Activated CD4-positive, alpha-beta T cell treated with anti-CD3 and anti-CD28 coated beads, Interleukin-2, amount 10 ng/mL, durations not matched to agents 7 days and 5 days (primary cell): ENCODE data around the gene HOXA6. TPM values are rescaled to one million over a fixed set of nuclear protein-coding genes. Genes with fewer than 3 reads are reported as not detected.

Experiments used
- CTCF ChIA-PET: fragments of 350-600 bp; sonication (Branson Sonifier 250); formaldehyde crosslinking; loops from one replicate; lab custom pipeline; 2021; ENCODE audit warnings: antibody characterized with exemption; lab: Charles Lee
- POLR2A ChIA-PET: fragments of 350-600 bp; sonication (Branson Sonifier 250); formaldehyde crosslinking; loops from one replicate; lab custom pipeline; 2021; ENCODE audit warnings: antibody characterized with exemption; lab: Charles Lee
- DNase-seq: peaks from one replicate; pipeline ENCODE4 v3.0.0-alpha.2; 2020
- H3K27ac Mint-ChIP-seq: one replicate; pipeline ENCODE4 v1.8.0; 2021; ENCODE audit warnings: mild to moderate bottlenecking, moderate library complexity, mixed read lengths
- H3K27me3 Mint-ChIP-seq: one replicate; pipeline ENCODE4 v1.8.0; 2021; ENCODE audit warnings: mixed read lengths
- H3K36me3 Mint-ChIP-seq: one replicate; pipeline ENCODE4 v1.8.0; 2021; ENCODE audit warnings: low read depth, mixed read lengths
- H3K4me1 Mint-ChIP-seq: one replicate; pipeline ENCODE4 v1.8.0; 2021; ENCODE audit warnings: mixed read lengths
- H3K4me3 Mint-ChIP-seq: one replicate; pipeline ENCODE4 v1.8.0; 2021; ENCODE audit warnings: mild to moderate bottlenecking, moderate library complexity, mixed read lengths
- H3K9me3 Mint-ChIP-seq: one replicate; pipeline ENCODE4 v1.8.0; 2021; ENCODE audit warnings: mixed read lengths
- total RNA-seq, 2 experiments: library from RNA; stranded (reverse); gene quantifications; one replicate each; pipeline ENCODE4 v1.2.3, GENCODE V29; 2021

The HOXA6 gene
- total RNA-seq, 2 experiments from 2014 or later = not detected

DNA sequence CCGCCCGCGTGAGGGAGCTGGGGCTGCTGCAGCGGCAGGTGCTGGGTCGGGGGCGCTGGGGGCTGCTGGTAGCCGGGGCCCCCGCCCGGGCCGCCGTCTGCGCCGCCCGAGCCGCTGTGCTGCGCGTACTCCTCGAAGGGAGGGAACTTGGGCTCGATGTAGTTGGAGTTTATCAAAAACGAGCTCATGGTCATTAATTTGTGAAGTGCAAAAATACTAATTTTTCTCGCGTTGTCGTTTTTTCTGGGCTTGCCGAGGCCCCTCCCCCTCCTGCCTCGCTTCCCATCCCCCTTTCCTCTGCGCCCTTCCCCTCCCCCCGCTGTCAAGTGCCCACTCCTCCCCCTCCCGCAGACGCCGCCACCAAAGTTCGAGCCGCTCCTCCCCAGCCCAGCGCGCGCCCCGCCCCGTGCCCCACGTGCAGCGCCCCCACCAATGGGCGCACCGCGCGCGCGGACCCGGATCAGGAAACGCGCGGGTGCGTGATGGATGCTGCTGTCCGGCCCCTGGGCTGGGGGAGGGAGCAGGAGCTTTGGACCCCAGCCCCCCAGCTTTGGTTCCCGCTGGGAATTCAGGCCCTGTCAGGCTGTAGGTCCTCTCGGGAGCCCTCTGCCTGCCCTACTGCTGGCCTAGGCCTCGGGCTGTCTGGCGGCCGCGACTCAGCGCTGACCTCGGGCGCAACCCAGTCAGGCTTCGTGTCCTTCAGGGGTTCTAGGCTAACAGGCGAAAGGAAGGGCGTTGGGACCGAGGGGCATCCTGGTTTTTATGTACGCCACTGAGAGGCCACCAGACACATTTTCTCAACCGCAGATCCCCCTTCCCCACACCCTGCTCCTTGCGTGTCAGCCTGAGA is 16.8 kb downstream of the HOXA6 start, which contains the start of gene HOXA4:
Gene HOXA4, minus strand, starts transcription at position 218 of the 850 bp plus-strand sequence. Its CDS starts 24 bp downstream, at position 194.
- DNase-seq = peak; percentile 63
- POLR2A ChIA-PET = no interaction called here
- H3K27me3 Mint-ChIP-seq = peaks cover 72% of the 10 kb centered on the region
- no peak within 1 kb of the TSS for H3K27ac Mint-ChIP-seq
- peaks cover 2% of the 10 kb centered on the region for H3K9me3 Mint-ChIP-seq
- no peaks in the 10 kb centered on the region for H3K36me3 Mint-ChIP-seq
- peak within 1 kb of the TSS; percentile 43 for H3K4me3 Mint-ChIP-seq
- CTCF ChIA-PET = interaction anchor here (0.8 to 1.5 kb wide), 2 partner anchors 11 to 15 kb away, joined by 3 to 5 read pairs; no protein-coding TSS in a partner anchor
- peaks cover 20% of the 10 kb centered on the region for H3K4me1 Mint-ChIP-seq

DNA sequence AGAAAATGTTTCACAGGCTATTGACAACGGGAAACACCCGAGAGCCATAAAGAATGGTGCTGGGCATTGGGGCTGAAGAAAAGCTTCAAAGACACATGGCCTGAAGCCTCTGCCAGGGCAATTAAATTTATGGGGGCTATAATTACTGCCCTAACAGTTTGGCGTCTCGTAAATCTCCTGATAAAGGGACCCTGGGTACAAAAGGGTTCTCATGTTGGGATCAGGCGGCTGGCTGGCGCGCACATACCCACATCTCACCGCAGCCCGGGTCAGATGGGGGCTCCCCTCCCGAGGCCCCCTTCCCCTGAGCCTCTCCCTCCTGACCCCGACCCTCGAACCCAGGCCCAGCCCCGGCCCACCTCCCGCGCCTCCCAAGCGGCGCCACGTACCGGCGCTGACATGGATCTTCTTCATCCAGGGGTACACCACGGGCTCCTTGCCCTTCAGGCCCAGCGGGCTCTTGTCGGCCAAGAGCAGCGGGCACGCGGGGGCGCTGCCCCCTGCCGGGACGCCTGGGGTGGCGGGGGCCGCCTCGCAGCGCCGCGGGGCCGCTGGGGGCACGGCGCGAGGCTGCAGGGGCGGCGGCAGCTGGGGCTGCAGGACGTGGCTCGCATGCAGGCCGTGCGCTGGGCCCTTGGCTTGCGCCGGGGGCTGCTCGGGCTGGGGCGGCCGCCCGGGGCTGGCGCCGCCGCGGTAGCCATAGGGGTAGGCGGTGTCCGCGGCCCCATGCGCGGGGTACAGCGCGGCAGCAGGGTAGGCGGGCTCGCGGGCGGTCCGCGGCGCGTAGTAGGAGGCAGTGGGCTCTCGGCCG is 17.6 kb downstream of the HOXA6 start:
- H3K4me3 Mint-ChIP-seq = peak overlapping the region; percentile 6
- H3K4me1 Mint-ChIP-seq = peaks cover 12% of the 10 kb centered on the region
- ChIA-PET CTCF (no interaction called here), POLR2A (no interaction called here)
- no peak overlapping the region for H3K27ac Mint-ChIP-seq
- no peaks in the 10 kb centered on the region for H3K36me3 Mint-ChIP-seq
- no peak for DNase-seq
- H3K27me3 Mint-ChIP-seq = peaks cover 66% of the 10 kb centered on the region
- H3K9me3 Mint-ChIP-seq = peaks cover 2% of the 10 kb centered on the region

- CTCF ChIA-PET = no interaction called here
Measured at GRCh38 chr7:27128776-27129728, 18.5 kb downstream of the HOXA6 start.

DNA sequence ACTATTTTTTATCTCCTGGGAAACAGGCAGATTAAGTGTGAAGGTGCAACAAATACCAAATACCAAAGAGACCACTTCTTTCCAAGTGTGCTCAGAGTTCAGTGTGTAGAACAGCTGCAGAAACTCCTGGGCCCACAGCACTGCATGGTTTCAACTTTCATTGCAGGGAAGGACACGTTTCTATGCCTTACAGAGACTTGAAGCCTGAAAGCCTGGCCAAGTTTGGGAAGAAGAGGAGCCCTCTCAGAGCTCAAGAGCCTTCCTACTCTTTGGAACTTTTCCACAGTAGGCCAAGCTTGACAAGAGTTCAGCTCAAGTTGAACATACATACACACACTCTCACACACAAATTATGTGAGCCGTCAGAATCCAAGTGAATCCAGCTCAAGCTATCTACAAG is 19.5 kb downstream of the HOXA6 start:
- no peak overlapping the region for H3K27ac Mint-ChIP-seq
- no peaks in the 10 kb centered on the region for H3K36me3 Mint-ChIP-seq
- peaks cover 2% of the 10 kb centered on the region for H3K9me3 Mint-ChIP-seq
- H3K4me3 Mint-ChIP-seq = no peak overlapping the region
- no peak for DNase-seq
- H3K4me1 Mint-ChIP-seq = no peaks in the 10 kb centered on the region
- POLR2A ChIA-PET = no interaction called here
- CTCF ChIA-PET = interaction anchor here (0.6 kb wide), 1 partner anchor 170 kb away, joined by 3 read pairs; no protein-coding TSS in a partner anchor
- peaks cover 47% of the 10 kb centered on the region for H3K27me3 Mint-ChIP-seq

More at GRCh38 chr7:27128776-27129728, 18.5 kb downstream of the HOXA6 start:
- Mint-ChIP-seq H3K27me3 (peaks cover 57% of the 10 kb centered on the region), H3K9me3 (peaks cover 2% of the 10 kb centered on the region), H3K27ac (no peak overlapping the region), H3K36me3 (no peaks in the 10 kb centered on the region), H3K4me1 (peaks cover 3% of the 10 kb centered on the region), H3K4me3 (peak overlapping the region; percentile 6)
- no peak for DNase-seq
- POLR2A ChIA-PET = no interaction called here

DNA sequence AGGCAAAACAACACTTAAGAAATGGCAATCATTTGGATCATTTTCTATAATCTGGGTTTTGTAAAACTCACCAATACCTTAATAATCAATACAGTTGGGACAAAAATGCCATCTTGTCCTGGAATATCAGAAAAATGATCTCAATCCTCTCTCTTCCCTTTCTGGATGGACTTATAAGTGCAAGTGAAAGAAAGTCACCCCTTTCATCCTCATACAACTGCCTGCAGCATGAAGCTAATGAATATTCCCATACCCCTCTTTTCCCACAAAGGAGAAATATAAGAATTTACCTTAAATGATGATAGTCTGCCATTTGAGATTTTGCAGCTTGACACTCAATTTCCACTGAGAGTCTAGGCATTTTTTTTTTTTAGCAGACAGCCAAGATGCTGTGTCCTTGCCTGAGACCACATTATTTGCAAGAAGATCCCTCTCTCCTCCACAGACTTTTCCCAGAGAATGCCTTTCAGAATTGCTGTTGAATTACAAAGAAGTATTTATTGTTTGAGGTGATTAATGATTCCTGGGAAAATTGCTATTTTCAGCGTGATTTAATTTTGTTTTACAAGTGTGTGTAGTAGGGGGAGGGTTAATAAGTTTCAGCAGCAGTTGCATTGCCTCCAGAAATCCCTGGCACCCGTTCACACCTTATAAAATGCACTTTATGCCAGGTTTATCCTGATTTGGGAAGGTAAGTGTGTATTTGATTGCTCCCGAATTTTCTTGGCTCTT is 20.8 kb downstream of the HOXA6 start:
- POLR2A ChIA-PET = no interaction called here
- Mint-ChIP-seq H3K27ac (no peak overlapping the region), H3K36me3 (no peaks in the 10 kb centered on the region), H3K4me1 (no peaks in the 10 kb centered on the region), H3K9me3 (peaks cover 2% of the 10 kb centered on the region), H3K4me3 (no peak overlapping the region), H3K27me3 (peaks cover 41% of the 10 kb centered on the region)
- no peak for DNase-seq
- CTCF ChIA-PET = interaction anchor here (0.6 kb wide), 2 partner anchors 24 to 403 kb away, joined by 3 read pairs; no protein-coding TSS in a partner anchor

DNA sequence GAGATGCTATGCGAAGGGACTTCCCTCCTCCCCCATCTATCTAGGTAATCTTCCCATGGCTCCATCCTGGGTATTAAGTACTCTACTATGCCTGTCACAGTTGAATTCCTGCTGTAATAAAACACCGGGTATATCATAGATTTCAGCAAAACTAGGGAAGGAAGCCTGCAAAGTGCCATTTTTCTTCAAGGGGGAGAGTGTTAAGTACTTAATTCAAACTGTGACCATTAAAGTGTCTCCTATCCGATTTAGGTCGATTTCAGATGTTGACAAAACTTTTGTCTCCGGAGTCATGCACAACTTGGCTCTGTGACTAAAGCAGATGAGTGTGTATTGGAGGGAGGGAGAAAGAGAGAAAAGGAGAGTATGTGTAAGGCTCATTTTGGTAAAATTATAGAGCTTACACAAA is 21.6 kb downstream of the HOXA6 start:
- Mint-ChIP-seq H3K27me3 (peaks cover 37% of the 10 kb centered on the region), H3K36me3 (no peaks in the 10 kb centered on the region), H3K27ac (no peak overlapping the region), H3K4me3 (no peak overlapping the region), H3K9me3 (no peaks in the 10 kb centered on the region), H3K4me1 (no peaks in the 10 kb centered on the region)
- ChIA-PET POLR2A (no interaction called here), CTCF (interaction anchor here (0.6 kb wide), 1 partner anchor 402 kb away, joined by 3 read pairs; no protein-coding TSS in a partner anchor)
- no peak for DNase-seq

DNA sequence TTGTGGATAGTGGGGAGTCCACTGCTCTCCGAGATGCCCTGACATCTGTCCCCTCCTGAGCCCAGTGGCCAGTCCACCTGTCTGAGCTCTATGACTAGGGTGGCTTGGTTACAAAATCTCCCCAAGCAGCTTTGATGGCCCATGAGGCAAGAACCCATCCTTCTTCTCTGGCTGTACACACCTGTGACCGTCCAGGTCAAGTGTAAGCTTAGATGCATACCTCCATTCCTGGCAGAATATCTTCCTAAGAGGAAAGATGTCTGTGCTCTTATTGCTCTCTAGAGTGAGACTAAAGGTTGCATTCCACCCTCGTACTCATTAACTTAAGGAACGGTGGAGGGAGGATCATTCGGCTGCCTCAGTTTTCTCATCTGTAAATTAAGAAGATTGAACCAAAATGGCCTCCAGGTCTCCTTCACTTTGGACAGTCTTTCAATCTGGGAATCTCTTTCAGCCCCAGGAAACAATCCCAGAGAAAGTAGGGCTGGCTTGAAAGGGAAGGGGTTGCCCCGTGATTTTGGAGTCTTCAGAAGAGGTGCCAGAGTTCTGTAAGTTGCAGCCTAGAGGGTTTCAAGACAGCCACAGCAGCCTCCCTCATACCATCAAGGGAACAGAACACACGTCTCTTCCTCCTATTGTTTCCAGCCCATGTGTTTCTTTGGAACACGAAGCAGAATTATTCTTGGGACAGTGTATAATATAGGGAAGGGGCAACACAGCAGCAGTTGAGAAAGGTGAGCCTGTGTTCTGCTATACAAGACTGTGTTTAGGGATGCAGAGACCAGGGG is 22.5 kb downstream of the HOXA6 start:
- ChIA-PET POLR2A (no interaction called here), CTCF (interaction anchor here (0.6 to 0.7 kb wide), 2 partner anchors 10 to 835 kb away, joined by 3 read pairs; no protein-coding TSS in a partner anchor)
- Mint-ChIP-seq H3K36me3 (no peaks in the 10 kb centered on the region), H3K27ac (no peak overlapping the region), H3K27me3 (peaks cover 37% of the 10 kb centered on the region), H3K4me3 (no peak overlapping the region), H3K4me1 (no peaks in the 10 kb centered on the region), H3K9me3 (no peaks in the 10 kb centered on the region)
- DNase-seq = no peak

- ChIA-PET POLR2A (no interaction called here), CTCF (interaction anchor here (0.6 to 0.7 kb wide), 2 partner anchors 9 to 834 kb away, joined by 3 read pairs; no protein-coding TSS in a partner anchor)
- H3K4me3 Mint-ChIP-seq = no peak overlapping the region
- DNase-seq = no peak
- H3K27ac Mint-ChIP-seq = no peak overlapping the region
- no peaks in the 10 kb centered on the region for H3K4me1 Mint-ChIP-seq
- H3K27me3 Mint-ChIP-seq = peaks cover 34% of the 10 kb centered on the region
- no peaks in the 10 kb centered on the region for H3K36me3 Mint-ChIP-seq
- no peaks in the 10 kb centered on the region for H3K9me3 Mint-ChIP-seq
Measured at GRCh38 chr7:27124096-27124901, 23.3 kb downstream of the HOXA6 start.

GRCh38 chr7:27123477-27124053 is 24.0 kb downstream of the HOXA6 start:
- POLR2A ChIA-PET = no interaction called here
- Mint-ChIP-seq H3K9me3 (no peaks in the 10 kb centered on the region), H3K4me3 (no peak overlapping the region), H3K27ac (no peak overlapping the region), H3K27me3 (peaks cover 28% of the 10 kb centered on the region), H3K36me3 (no peaks in the 10 kb centered on the region), H3K4me1 (no peaks in the 10 kb centered on the region)
- DNase-seq = no peak
- CTCF ChIA-PET = no interaction called here

DNA sequence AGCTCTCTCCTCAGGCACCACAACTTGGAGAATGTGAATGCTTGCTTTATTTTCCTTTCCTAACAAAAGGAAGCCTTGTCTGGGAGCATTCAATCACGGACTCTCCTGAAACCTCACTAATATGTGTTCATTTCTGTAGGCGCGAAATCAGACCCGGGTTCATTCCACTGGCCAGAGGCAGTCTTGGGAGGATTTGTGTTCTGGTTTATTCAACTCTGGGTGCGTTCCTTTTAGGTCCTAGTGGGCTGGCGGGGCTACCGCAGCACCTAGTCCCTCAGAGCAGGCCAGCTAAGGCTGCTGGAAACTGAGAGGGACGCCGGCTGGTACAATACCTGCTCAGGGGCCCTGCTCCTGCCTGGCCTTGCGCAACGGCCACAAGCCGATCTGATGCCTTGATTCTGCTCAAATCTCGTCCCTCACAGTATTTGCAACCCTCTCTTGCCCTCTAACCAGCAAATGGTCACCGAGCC is 24.5 kb downstream of the HOXA6 start:
- no peak overlapping the region for H3K4me3 Mint-ChIP-seq
- peaks cover 24% of the 10 kb centered on the region for H3K27me3 Mint-ChIP-seq
- ChIA-PET CTCF (no interaction called here), POLR2A (no interaction called here)
- no peaks in the 10 kb centered on the region for H3K4me1 Mint-ChIP-seq
- DNase-seq = no peak
- H3K27ac Mint-ChIP-seq = no peak overlapping the region
- no peaks in the 10 kb centered on the region for H3K9me3 Mint-ChIP-seq
- H3K36me3 Mint-ChIP-seq = no peaks in the 10 kb centered on the region
